GM21786 (cell line): ENCODE results near the gene THTPA.
"Not testable (repeated sequence)": the region's sequence is repeated elsewhere in the genome, so short reads cannot be mapped to it uniquely, and the experiment has no call there.

ENCODE experiments used
- ATAC-seq: cut with Tn5 transposase; IDR thresholded peaks from one replicate; pipeline ENCODE4 v1.9.1; 2021; ENCODE audit not compliant: unreplicated experiment

Gene THTPA

GRCh38 chr14:23533652-23534435 is 22.2 kb upstream of the THTPA start:
- ATAC-seq, result no peak

GRCh38 chr14:23535943-23536342 is 20.1 kb upstream of the THTPA start:
- no peak for ATAC-seq

GRCh38 chr14:23536494-23536893 is 19.6 kb upstream of the THTPA start:
- no peak for ATAC-seq

GRCh38 chr14:23536906-23537305 is 19.2 kb upstream of the THTPA start:
- ATAC-seq, result not testable (repeated sequence)

- ATAC-seq, result no peak
Measured at GRCh38 chr14:23537351-23538049, 18.6 kb upstream of the THTPA start.

- ATAC-seq, result no peak
Measured at GRCh38 chr14:23538050-23538718, 17.9 kb upstream of the THTPA start.

GRCh38 chr14:23538785-23539184 is 17.3 kb upstream of the THTPA start:
- no peak for ATAC-seq

GRCh38 chr14:23539248-23540140 is 16.6 kb upstream of the THTPA start:
- peak; percentile 52 for ATAC-seq

GRCh38 chr14:23540141-23540469 is 16.0 kb upstream of the THTPA start:
- no peak for ATAC-seq

GRCh38 chr14:23542261-23542660 is 13.8 kb upstream of the THTPA start:
- no peak for ATAC-seq

GRCh38 chr14:23543403-23543802 is 12.7 kb upstream of the THTPA start:
- no peak for ATAC-seq

GRCh38 chr14:23544511-23545447 is 11.3 kb upstream of the THTPA start:
- ATAC-seq, result no peak

GRCh38 chr14:23545740-23546365 is 10.2 kb upstream of the THTPA start:
- no peak for ATAC-seq

GRCh38 chr14:23546450-23547035 is 9.5 kb upstream of the THTPA start:
- ATAC-seq, result no peak

- no peak for ATAC-seq
Measured at GRCh38 chr14:23547924-23548323, 8.1 kb upstream of the THTPA start.

- ATAC-seq, result no peak
Measured at GRCh38 chr14:23548351-23549318, 7.4 kb upstream of the THTPA start.

- no peak for ATAC-seq
Measured at GRCh38 chr14:23550131-23550811, 5.8 kb upstream of the THTPA start.
